DLD1 (cell line): ENCODE measurements around the gene CXCR3.

Source experiments
- in situ Hi-C: cut with HindIII; loops from 2 replicates; pipeline ENCODE4 v1.10.0; 2017; ENCODE audit warnings: low sequenced_read_pairs

Gene CXCR3

DNA sequence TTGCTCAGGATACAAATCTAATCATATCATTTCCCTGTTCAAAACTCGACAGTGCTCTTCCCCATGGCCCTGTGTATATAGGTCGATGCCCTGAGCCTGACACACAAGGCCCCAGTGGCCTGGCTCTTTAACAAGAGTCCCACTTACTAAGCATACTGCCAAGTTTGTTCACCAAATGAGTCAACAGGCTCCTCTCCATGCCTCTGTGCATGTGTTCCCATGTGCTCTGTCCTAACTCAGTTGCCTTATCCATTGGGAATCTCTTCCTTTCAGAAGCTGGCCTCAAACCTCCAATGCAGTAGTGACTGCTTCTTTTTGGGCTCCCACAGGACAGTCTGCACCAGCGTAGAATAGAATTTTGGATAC lies 18.9 kb upstream of the CXCR3 start:
- in situ Hi-C loops, result no loop called here

DNA sequence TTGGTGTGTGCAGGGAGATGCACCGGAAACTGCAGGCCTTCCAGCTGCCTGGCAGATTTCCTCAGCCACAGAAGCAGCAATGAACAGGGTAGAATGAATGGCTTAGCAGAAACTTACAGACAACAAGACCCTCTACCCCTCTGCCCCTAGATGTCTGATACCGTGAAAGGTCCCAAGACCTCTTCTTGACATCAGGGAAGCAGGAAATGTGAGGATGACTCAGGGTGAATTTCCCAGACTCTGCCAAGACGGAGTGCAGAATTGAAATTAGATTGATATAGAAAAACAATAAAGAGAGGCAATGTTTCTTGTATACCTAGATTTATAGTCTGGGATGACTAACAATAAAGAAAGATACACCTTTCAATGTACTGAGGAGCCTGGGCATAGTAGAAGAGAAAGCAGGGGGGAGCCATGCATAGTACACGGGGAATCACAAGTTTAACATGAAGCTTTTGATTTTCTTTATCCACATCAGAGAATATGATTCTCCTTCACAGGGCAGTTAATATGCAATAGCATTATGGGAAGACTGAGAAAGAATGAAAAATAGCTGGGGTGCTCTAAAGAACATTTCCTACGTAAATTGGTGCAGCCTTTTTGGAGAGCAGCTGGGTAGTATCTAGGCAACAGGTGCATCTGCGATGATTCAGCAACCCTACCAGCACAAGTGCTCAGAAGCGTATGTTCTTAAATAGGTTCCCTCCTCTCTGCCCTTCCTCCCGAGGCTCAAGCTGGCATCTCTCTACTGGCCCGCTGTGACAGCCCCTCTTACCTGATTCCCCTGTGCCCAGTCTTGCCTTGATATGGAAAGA lies 18.3 kb upstream of the CXCR3 start:
- in situ Hi-C loops, result no loop called here

DNA sequence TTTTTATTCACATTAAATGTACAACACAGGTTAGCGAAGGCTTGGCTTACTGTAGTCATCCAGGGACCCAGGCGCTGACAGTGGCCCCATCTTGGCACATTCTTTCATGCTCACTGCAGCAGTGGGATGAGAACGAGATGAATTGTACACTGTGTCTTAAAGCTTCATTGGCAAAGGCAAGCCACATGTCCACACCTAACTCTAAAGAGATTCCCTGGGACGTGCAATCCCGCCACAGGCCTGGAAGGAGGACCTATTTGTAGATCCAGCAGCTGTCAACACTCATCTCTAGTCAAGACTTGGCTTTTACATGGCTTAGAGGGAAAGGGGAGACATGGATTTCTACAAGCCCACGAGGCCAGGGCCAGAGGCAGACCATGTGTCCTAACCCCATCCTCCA lies 16.1 kb upstream of the CXCR3 start:
- in situ Hi-C loops, result no loop called here

DNA sequence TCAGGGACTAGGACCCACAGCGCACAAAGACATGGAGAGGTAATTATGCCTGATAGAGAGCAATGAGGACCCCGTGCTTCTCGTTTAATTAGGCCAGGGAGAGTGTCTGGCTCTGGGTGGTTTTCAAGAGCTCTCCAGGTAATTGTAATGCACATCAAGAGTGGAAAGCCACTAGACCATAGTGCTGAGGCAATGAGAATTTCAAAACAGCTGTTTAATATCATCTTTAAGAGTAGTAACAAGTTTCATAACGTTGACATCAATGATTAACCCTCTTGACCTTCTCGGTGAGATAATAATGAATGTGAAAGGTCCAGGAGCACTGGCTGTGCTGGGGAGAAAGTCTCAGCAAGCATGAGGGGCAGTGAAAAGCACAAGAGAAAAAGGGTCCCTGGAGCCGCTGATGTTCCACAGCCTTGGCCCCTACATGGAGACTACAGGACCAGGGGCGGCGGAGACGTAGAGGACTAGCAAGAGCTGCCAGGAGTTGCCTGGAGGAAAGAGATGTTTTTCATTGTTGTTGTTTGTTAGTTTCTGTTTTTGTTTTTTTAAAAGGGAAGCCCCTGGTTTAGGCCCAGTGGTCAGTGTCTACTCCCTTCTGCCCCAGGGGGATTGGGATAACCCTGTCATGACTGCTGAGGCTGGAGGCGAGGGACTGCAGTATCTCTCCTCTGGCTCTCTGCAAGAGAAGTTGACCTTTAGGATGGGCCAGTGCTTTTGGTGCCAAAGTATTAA lies 14.8 kb upstream of the CXCR3 start:
- in situ Hi-C loops, result no loop called here

DNA sequence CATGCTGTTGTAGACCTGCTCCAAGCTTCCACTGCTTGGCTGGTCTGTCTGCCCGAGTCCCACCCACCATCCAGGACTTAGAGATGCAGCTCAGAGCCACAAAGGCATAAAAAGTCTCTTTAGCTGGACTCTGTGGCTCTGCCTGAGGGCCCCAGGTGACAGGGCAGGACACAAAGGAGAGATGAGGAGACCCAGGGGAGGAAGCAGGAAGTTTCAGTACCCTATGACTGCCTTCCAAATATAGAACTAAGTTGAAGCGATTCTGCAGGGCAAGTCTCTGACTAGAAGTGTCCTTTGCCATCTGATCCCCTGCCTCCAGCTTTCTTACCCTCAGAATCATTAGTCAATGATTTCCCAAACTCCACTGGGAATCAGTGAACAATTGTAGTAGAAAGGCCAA lies 11.2 kb upstream of the CXCR3 start:
- in situ Hi-C loops, result no loop called here

DNA sequence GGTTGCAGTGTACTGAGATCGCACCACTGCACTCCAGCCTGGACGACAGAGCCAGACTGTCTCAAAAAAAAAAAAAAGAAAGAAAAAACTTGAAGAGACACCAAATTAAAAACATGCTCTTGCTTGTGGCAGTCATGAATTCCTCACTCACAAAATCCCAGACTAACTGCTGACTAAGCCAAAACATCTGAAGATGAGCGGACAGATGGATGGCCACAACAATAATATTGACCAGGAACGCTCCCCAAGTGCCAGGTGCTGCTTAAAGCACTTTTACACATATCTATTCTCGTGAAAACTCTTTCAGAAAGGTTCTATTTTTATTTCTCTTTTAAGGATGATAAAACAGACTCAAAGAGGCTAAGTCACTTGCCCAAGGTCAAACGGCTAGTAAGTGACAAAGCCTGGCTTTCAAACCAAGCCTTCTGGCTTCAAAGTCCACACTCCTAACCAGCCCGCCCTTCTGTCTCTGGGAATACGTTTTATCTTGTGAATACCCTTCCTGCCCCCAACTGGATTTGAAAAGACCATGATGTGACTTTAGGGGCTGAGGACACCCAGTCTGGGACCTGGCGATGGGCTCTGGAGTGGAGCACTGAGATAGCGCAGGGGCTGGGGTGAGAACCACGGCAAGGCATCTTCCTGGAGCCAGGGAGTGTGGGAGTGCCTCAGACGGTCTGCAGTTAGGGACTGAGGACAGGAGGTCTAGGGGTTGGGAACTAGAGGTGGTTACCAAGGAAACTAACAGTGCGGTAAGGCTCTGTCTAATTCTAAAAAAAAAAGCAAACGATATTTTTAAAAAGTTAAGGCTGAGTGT lies 9.5 kb upstream of the CXCR3 start:
- in situ Hi-C loops, result no loop called here

DNA sequence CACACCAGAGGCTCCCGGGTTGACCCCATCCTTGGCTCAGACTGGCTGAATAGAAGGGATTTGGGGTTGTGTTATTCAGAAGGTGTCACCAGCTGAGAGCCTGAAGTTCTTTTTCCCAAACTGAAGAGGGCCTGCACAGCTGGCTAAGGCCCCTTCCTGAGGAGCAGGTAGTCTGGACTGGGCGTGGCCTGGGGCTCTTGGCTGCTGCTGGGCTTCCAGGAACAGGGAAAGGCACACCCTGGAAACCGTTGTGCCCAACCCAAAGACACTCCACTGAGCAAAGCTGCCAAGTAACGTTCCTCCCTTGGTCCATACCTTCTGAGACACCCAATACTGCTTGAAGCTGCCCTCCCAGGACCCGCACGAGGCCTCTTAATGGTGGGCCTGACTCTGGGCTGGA lies 8.3 kb upstream of the CXCR3 start:
- in situ Hi-C loops, result no loop called here

DNA sequence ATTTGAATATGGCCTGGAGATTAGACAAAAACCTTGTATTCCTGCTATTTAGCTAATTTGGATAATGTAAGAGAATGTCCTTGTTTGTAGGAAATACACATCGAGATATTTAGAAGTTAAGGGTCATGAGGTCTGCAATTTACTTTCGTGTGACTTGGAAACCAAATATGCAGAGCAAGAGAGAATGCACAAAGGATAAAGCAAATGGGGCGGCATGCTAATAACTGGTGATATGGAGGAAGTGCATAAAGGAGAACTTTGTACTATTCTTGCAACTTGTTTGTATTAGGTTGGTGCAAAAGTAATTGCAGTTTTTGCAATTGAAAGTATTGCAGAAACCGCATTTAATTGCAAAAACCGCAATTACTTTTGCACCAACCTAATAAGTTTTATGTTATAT lies 7.2 kb upstream of the CXCR3 start:
- in situ Hi-C loops, result no loop called here

DNA sequence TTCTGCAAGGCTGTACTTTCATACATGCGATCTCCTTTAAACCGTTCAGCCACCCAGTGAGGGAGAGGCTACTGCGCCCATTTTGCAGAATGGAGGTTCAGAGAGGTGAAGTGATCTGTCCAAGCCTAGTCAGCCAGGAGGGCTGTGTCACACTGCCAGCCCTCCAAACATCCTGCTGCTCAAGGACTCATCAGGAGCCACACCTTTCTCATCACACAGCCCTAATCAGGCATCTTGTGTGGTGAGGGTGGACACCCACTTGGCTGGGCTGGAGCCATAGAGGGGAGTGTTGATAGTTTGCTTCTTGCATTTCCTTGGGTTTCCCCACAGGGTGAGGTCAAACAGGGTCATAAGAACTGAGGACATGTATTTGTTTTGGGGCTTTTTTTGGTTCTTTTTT lies 5.4 kb upstream of the CXCR3 start:
- in situ Hi-C loops, result no loop called here

DNA sequence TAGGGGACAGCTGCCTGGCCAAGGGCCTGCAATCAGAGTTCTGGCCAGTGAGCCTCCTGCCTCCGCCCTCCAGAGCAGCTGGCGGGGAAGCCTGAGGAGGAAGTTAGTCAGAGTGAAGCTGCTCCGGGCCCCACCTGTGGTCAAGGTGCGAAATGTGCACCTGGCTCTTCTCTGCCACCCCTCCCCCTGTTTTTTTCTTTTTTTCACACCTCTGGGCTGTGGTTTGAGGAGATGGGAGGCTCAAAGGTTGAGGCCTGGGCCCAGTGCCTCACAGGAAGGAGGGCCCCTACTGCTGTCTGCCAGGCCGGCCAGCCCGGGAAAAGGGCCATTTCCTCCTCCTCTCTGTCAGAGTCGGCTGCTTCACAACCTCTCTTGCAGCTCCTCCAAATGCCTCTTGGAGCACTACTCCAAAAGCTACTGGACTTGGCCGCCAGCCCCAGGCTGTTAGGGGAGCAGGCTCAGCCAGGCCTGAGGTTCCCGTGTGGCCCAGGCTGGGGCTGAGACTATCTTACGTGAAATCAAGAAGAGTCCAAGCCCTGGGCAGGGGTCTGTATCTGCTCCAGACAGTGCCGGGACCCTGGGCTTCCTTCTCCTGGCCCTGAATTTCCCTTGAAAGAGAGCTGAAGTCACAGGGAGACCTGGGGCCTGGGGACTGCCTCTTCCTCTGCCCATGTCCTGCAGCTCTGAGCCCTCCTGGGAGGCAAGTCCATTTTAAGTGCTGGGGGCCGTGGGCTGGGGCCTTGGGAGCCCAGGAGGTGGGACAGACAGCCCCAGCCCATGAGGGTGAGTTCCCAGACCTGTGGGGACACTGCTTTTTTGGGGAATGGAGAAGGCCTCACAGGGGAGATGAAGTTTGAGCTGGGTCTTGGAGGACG lies 4.5 kb upstream of the CXCR3 start:
- in situ Hi-C loops, result no loop called here

DNA sequence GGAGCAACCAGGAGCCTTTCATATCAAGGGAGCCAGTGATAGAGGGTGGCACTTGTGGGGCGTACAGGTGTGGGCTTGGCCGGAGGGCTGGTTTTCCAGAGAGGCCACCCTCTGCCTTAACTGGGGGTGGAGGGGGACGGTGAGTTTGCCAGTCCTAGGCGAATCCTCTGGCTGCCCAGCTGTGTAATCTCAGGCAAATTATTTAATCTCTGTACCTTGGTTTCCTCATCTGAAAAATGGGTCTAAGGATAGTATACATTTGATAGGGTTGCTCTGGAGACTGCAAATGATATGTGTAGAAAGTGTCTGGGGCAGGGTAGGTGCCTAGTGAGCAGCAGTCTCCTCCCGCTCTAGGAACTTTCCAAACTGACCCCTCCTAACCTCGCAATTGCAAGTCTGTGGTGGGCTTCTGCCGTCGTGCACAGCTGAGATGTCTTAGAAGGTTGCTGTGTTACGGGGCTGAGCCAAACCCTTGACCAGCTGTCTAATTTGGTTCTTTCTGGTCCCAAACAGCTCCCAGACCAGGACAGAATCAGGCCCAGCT lies 3.8 kb upstream of the CXCR3 start:
- in situ Hi-C loops, result no loop called here

DNA sequence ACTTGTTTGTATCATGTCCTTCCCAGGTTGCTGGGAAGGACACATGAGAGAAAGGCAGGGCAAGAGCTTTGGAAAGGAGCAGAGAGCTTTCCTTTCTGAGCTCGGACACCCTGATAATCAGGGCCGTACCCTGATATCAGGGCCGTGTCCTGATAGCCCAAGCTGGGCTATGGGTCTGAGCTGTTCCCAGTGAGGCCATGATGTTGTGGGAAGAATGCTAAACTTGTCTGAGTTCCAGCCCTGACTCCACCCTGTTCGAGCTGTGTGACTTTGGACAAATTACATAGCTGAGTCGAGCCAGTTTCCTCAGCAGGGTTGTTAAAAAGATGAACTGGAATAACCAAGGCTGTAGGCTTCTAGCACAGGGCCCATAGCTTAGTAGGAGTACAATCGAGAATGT lies 3.3 kb upstream of the CXCR3 start:
- in situ Hi-C loops, result no loop called here

DNA sequence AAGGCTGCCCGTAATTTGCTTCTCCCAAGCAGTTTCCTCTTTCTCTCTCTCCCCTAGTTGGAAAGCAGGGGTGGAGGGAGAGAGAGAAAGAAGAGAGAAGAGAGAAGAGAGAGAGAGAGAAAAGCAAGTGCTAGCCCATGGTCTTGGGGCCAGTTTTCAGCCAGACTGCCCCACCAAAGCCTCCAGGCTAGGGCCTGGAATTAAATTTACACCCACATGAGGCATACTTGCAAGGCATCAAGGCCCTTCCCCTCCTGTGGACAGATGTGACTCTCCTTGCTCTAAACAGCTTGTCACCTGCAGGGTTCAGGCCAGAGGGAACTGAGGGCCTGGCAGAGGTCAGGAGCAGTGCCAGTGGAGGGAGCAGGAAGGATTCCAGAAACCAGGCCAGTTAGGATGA lies 1.7 kb upstream of the CXCR3 start:
- in situ Hi-C loops, result no loop called here

DNA sequence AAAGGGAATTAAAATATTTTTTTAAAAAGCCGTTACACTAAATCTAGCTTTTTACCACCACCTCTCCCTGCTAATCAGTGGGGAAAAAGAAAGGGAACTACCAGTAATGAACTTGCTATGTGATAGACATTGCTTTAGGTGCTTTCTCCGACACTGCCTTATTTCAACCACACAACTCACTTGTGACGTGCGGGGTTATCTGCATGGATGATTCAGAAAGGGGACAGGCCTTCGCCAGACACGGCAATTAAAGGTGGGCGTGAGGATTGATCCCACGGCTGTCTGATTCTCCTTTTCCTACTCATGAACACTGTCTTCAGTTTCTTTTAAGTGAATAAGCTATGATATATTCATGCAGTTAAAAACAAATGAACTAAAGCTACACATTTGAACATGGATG lies 882 bp upstream of the CXCR3 start:
- in situ Hi-C loops, result no loop called here

DNA sequence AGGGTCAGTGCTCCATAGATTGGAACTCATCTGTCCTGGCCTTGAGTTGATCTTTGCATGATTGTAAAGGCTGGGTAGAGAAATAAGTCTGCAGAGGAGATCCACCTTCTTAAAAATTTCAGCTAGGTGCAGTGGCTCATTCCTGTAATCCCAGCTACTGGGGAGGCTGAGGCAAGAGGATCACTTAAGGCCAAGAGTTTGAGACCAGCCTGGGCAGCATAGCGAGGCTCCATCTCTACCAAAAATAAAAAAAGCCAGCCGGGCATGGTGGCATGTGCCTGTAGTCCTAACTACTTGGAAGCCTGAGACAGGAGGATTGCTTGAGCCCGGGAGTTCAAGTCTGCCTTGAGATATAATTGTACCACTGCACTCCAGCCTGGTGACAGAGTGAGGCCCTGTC lies 476 bp upstream of the CXCR3 start:
- in situ Hi-C loops, result no loop called here

DNA sequence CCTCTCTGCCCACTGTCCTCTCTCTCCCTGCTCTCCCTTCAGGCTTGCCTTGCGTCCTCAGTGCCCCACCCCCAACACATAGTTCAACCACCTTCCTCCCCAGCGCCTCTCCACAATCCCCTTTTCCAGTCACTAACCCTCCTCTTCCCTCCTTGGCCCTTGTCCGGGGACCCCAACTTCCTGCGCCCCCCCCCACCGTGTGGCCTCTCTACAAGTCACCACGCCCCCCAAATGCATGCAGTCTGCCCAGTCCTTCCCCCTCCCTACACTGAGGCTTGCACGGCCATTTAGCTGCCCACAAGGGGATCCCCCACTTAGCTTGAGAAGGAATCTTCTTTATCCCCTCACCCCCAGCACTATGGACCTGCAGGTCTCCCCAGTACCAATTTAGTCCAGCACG lies 569 bp downstream of the CXCR3 start:
- in situ Hi-C loops, result no loop called here

DNA sequence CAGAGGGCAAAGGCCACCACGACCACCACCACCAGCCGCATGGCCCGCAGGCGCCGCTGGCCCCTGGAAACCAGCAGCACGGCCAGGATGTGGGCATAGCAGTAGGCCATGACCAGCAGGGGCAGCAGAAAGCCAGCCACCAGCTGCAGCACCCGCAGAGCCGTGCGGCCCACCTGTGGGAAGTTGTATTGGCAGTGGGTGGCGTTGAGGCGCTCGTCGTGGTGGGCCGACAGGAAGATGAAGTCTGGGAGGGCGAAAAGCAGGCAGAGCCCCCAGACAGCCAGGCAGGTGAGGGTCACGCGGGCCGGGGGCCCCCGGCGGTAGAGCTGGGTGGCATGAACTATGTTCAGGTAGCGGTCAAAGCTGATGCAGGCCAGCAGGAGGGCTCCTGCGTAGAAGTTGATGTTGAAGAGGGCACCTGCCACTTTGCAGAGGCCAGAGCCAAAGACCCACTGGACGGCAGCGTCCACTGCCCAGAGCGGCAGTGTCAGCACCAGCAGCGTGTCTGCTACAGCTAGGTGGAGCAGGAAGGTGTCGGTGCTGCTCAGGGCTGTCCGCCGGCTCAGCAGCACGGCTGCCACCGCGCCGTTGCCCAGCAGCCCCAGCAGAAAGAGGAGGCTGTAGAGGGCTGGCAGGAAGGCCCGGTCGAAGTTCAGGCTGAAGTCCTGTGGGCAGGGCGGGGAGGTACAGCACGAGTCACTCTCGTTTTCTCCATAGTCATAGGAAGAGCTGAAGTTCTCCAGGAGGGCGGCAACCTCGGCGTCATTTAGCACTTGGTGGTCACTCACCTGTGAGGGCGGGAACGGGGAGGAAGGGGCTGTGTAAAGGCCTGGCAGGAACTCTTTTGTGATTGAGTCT lies 1.4 kb downstream of the CXCR3 start:
- in situ Hi-C loops, result no loop called here

DNA sequence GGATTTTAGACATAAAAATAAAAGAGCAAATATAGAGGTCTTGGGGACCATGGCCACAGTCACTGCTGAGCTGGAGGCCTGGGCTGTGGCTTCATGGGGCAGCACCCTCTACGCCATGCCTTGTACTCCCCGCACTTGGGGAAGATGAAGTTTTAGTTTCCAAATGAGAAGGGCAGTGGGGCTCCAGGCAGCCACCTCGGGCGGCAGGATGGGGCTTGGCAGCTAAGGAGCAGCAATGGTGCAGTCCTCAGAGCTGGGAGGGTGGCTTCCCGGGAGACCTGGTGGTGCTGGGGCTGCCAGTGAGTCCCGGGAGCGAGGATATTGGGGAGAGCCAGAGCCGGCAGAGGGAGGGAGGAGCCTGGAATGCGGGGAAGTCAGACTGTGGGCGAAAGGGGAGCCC lies 2.4 kb downstream of the CXCR3 start:
- in situ Hi-C loops, result no loop called here

DNA sequence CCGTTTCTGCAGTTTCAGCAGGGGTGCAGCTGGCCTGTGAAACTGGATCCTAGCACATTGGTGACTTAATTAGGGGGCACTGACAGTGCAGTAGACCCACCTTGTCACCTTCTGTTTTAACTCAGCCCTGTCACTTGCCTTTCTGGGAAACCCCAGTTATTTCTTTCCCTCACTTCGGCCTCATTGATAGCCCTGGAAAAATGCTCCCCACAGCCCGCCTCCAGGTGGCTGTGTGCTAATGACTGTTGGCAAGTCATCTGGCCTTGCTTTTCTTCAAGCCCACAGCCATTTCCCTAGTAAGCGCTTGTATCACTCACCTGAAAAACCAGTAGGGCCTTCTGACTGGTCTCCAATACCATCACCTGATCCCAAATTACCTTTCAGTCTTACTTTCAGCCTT lies 3.3 kb downstream of the CXCR3 start:
- in situ Hi-C loops, result no loop called here

DNA sequence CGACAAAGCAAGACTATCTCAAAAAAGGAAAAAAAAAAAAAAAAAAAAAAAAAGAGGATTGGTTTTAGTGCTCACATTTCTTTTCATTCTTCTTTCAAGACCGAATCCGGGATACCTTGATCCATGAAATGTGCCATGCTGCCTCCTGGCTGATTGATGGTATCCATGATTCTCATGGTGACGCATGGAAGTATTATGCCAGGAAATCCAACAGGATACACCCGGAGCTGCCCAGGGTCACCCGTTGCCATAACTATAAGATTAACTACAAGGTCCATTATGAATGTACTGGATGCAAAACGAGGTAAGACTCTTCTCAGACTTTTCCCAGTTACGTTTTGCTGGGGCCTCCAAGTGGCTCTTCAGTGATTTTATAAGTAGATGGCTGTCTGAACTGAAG lies 6.1 kb downstream of the CXCR3 start:
- in situ Hi-C loops, result no loop called here
